GM18870 (cell line): ENCODE data around the gene ICAM1.
"Not testable (repeated sequence)": the region's sequence is repeated elsewhere in the genome, so short reads cannot be mapped to it uniquely, and the experiment has no call there.

ENCODE experiments used
- ATAC-seq: cut with Tn5 transposase; IDR thresholded peaks from one replicate; pipeline ENCODE4 v1.9.1; 2021; ENCODE audit warnings: moderate library complexity; ENCODE audit not compliant: unreplicated experiment

ICAM1 gene

DNA sequence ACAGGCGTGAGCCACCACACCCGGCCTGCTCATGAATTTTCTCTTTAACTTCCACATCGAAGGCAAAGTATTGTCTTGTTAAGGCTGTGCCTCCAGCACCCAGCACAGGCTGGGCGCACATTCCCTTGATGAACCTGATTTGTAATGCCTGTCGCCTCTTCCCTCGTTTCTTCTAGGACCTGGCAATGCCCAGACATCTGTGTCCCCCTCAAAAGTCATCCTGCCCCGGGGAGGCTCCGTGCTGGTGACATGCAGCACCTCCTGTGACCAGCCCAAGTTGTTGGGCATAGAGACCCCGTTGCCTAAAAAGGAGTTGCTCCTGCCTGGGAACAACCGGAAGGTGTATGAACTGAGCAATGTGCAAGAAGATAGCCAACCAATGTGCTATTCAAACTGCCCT lies 3.7 kb downstream of the ICAM1 start:
- no peak for ATAC-seq

DNA sequence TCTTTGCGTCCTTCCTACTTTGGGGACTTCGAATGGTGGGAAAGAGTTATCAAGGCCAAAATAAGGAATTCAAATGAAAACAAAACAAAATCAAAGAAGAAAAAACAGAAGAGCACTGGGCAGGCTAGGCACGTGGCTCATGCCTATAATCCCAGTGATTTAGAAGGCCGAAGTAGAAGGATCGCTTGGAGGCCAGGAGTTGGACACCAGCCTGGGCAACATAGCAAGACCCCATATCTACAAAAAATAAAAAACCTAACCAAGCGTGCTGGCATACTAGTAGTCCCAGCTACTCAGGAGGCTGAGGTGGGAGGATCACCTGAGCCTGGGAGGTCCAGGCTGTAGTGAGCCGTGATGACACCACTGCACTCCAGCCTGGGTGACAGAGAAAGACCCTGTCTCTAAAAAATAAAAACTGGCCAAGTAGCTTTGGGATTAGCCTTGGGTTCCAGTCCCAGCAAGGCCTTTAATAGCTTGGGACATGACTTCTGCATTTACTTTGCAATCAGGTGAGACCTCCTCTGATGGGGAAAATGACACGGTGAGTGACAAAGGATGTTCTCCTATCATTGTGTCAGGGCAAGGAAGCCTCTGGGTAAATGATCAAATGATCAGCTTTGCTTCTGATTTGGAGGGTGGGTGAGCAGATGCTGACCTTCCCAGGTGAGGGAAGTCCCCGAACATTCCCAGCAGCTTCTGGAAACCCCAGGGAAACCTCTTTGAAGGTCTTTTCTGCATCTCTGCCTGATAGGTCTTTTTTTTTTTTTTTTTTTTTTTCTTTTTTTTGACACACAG lies 7.1 kb downstream of the ICAM1 start:
- no peak for ATAC-seq

DNA sequence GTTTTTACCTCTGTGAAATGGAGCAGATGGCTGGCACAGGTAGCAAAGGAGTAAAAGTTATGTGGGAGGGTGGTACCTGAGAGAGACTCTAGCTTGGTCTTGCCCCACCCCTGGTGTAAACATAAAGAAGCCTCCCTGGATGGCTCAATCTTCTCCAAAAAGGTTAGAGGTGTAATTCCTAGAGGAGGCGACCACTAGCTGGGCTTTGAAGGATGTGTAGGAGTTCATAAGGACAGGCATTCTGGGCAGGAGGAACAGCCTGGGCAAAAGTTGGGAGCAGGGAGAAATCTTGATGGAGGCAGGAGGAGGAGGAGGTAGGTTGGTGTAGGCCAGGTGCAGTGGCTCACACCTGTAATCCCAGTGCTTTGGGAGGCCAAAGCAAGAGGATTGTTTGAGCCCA lies 8.0 kb downstream of the ICAM1 start:
- no peak for ATAC-seq

DNA sequence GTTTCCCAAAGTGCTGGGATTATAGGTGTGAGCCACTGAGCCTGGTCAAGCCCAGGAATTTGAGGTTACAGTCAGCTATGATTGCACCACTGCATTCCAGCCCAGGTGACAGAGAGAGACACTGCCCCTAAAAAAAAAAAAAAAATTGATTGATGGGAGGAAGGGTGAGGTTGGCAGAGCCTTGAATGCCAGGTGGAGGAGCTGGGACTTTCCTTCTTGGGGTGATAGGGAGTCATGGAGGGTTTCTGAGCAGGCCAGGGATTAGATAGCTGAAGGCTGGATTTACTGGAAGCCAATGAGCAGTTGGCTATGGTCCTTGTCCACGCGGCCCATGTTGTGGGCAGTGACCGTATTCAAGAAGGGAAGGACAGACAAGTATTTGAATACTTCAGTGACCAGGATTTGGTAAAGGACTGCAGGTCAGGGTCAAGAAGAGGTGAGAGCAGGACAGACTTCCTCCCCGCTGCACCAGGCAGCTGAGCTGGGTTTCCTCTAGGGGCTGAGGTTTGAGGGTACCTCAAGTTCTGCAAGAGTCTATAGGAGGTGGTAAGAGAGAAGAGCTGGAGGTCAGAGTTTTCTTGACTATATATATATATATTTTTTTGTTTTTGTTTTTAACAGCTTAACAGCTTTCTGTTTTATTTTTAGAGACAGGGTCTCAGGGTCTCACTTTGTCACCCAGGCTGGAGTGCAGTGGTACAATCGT lies 9.0 kb downstream of the ICAM1 start:
- no peak for ATAC-seq

DNA sequence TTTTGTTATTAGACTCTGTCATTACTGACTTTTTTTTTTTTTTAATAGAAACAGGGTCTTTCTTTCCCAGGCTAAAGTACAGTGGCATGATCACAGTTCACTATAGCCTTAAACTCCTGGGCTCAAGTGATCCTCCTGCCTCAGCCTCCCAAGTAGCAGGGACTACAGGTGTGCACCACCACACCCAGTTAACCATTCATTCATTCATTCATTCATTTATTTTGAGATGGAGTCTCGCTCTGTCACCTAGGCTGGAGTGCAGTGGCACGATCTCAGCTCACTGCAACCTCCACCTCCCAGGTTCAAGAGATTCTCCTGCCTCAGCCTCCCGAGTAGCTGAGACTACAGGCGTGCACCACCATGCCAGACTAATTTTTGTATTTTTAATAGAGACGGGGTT lies 11.1 kb downstream of the ICAM1 start:
- not testable (repeated sequence) for ATAC-seq

DNA sequence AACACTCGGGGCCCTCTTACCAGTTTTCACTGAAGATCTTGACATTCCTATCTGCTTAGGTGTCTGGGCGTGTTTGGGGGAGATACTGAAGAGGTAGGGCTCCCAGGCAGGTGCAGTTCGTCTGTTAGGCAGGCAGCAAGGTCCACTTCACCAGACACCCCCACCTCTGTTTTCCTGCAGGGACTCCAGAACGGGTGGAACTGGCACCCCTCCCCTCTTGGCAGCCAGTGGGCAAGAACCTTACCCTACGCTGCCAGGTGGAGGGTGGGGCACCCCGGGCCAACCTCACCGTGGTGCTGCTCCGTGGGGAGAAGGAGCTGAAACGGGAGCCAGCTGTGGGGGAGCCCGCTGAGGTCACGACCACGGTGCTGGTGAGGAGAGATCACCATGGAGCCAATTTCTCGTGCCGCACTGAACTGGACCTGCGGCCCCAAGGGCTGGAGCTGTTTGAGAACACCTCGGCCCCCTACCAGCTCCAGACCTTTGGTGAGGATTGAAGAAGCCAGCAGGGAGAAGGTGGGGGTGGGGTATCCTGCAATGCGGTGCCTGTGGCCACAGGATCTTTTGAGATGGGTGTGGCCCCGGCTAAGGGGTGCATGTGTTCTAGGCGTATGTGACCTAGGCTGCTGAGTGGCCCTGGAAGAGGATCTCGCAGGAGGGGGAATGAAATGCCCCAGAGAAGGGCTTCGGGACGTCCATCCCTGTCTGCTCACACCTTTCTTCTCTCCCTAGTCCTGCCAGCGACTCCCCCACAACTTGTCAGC lies 12.6 kb downstream of the ICAM1 start:
- no peak for ATAC-seq

DNA sequence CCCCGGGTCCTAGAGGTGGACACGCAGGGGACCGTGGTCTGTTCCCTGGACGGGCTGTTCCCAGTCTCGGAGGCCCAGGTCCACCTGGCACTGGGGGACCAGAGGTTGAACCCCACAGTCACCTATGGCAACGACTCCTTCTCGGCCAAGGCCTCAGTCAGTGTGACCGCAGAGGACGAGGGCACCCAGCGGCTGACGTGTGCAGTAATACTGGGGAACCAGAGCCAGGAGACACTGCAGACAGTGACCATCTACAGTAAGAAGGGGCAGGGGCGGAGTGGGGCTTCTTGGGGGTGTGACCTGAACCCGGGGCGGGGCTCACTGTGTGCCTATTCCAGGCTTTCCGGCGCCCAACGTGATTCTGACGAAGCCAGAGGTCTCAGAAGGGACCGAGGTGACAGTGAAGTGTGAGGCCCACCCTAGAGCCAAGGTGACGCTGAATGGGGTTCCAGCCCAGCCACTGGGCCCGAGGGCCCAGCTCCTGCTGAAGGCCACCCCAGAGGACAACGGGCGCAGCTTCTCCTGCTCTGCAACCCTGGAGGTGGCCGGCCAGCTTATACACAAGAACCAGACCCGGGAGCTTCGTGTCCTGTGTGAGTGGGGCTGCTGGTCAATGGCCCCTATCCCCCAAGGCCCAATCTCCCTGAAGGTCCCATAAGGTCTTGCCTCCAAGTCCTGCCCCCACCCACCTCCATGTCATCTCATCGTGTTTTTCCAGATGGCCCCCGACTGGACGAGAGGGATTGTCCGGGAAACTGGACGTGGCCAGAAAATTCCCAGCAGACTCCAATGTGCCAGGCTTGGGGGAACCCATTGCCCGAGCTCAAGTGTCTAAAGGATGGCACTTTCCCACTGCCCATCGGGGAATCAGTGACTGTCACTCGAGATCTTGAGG lies 13.4 kb downstream of the ICAM1 start:
- ATAC-seq, result no peak

DNA sequence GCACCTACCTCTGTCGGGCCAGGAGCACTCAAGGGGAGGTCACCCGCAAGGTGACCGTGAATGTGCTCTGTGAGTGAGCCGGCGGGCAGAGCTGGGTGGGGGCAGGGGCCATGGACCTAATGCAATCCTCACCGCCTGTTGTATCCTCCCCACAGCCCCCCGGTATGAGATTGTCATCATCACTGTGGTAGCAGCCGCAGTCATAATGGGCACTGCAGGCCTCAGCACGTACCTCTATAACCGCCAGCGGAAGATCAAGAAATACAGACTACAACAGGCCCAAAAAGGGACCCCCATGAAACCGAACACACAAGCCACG lies 14.0 kb downstream of the ICAM1 start:
- no peak for ATAC-seq

DNA sequence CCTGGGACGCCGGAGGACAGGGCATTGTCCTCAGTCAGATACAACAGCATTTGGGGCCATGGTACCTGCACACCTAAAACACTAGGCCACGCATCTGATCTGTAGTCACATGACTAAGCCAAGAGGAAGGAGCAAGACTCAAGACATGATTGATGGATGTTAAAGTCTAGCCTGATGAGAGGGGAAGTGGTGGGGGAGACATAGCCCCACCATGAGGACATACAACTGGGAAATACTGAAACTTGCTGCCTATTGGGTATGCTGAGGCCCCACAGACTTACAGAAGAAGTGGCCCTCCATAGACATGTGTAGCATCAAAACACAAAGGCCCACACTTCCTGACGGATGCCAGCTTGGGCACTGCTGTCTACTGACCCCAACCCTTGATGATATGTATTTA lies 14.5 kb downstream of the ICAM1 start:
- ATAC-seq, result no peak

DNA sequence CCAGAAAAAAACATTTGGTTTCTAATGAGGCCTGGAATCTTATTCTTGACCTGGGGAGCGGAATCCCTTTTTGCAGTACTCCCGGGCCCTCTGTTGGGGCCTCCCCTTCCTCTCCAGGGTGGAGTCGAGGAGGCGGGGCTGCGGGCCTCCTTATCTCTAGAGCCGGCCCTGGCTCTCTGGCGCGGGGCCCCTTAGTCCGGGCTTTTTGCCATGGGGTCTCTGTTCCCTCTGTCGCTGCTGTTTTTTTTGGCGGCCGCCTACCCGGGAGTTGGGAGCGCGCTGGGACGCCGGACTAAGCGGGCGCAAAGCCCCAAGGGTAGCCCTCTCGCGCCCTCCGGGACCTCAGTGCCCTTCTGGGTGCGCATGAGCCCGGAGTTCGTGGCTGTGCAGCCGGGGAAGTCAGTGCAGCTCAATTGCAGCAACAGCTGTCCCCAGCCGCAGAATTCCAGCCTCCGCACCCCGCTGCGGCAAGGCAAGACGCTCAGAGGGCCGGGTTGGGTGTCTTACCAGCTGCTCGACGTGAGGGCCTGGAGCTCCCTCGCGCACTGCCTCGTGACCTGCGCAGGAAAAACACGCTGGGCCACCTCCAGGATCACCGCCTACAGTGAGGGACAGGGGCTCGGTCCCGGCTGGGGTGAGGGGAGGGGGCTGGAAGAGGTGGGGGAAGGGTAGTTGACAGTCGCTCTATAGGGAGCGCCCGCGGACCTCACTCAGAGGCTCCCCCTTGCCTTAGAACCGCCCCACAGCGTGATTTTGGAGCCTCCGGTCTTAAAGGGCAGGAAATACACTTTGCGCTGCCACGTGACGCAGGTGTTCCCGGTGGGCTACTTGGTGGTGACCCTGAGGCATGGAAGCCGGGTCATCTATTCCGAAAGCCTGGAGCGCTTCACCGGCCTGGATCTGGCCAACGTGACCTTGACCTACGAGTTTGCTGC lies 16.1 kb downstream of the ICAM1 start, which contains the start of gene ICAM4:
ICAM4 (plus strand) TSS at position 153 of the 935 bp plus-strand sequence; CDS start at position 211, 58 bp downstream.
- no peak for ATAC-seq

DNA sequence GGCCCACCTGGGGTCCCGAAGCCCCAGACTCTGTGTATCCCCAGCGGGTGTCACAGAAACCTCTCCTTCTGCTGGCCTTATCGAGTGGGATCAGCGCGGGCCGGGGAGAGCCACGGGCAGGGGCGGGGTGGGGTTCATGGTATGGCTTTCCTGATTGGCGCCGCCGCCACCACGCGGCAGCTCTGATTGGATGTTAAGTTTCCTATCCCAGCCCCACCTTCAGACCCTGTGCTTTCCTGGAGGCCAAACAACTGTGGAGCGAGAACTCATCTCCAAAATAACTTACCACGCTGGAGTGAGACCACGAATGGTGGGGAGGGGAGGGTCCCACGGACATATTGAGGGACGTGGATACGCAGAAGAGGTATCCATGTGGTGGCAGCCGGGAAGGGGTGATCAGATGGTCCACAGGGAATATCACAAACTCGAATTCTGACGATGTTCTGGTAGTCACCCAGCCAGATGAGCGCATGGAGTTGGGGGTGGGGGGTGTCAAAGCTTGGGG lies 17.8 kb downstream of the ICAM1 start:
- ATAC-seq, result no peak

DNA sequence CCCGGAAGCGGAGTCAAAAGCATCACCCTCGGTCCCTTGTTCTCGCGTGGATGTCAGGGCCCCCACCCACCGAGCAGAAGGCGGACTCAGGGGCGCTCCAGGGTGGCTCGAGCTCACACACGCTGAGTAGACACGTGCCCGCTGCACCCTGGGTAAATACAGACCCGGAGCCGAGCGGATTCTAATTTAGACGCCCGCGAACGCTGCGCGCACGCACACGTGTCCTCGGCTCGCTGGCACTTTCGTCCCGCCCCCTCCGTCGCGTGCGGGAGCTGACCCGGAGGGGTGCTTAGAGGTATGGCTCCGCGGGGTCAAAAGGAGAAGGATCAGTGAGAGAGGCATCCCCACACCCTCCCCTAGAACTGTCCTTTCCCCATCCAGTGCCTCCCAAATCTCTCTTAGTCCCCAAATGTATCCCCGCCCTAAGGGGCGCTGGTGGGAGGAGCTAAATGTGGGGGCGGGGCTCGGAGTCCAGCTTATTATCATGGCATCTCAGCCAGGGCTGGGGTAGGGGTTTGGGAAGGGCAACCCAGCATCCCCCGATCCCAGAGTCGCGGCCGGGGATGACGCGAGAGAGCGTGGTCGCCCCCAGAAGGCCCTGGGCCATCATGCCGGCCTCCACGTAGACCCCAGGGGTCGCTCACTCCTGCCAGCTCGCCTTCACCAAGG lies 18.4 kb downstream of the ICAM1 start:
- ATAC-seq, result no peak

DNA sequence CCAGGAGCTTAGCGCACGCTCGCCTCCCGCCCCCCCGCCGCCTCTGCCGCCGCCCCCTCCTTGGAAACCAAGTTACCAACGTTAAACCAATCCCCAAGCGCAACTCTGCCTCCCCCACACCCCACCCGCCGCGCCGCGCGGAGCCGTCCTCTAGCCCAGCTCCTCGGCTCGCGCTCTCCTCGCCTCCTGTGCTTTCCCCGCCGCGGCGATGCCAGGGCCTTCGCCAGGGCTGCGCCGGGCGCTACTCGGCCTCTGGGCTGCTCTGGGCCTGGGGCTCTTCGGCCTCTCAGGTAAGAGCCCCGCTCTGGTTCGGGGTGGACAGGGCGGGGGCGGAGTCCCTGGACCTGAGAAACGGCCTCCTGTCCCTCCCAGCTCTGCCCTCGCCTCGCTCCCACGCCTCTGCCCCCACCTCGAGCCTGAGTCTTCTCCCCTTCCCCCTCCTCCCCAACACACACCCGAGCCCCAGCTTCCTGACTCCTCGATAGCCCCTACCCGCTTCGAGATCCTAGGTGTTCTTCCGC lies 19.0 kb downstream of the ICAM1 start, which contains the start of gene ICAM5:
ICAM5 (plus strand) TSS at position 117 of the 521 bp plus-strand sequence; CDS start at position 209, 92 bp downstream.
- no peak for ATAC-seq

DNA sequence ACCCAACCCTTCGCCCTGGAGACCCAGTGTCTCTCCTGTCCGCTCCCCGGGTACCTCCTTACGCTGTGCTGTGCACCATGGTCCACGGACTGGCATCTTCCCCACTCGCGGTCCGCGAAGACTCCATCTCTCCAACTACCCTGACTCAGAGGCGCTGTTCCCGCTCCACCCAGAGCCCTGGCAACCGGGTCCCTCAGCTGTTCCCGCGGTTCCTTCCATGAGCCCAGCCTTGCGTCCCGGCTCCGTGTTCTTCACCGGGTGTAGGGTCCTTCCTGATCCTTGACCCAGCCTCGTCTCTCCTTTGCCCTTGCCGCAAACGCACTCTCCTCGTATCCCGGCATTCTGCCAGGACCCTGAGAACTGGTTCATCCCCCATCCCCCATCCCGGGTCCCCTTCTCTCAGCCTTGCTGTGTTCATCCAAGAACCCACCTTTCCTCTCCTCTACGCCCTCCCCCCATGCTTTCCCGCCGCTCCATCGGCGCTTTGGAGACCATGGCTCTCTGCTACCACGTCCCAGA lies 19.5 kb downstream of the ICAM1 start:
- ATAC-seq, result no peak

DNA sequence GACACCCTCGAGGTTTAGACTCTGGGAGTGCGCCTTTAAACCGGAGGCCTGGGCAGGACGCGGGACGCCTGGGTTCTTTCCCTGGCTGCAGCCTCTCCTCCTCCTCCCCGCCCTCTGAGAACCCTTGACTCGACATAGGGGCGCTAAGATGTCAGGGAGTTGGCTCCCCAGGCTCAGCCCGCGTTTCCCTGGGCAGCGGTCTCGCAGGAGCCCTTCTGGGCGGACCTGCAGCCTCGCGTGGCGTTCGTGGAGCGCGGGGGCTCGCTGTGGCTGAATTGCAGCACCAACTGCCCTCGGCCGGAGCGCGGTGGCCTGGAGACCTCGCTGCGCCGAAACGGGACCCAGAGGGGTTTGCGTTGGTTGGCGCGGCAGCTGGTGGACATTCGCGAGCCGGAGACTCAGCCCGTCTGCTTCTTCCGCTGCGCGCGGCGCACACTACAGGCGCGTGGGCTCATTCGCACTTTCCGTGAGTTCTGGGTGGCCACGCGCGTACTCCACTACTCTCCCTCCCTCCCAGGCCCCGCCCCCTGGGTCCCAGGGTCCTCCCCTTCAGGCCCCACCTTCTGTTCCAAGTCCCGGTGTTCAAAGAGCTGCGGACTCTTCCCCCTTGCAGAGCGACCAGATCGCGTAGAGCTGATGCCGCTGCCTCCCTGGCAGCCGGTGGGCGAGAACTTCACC lies 20.1 kb downstream of the ICAM1 start:
- no peak for ATAC-seq

DNA sequence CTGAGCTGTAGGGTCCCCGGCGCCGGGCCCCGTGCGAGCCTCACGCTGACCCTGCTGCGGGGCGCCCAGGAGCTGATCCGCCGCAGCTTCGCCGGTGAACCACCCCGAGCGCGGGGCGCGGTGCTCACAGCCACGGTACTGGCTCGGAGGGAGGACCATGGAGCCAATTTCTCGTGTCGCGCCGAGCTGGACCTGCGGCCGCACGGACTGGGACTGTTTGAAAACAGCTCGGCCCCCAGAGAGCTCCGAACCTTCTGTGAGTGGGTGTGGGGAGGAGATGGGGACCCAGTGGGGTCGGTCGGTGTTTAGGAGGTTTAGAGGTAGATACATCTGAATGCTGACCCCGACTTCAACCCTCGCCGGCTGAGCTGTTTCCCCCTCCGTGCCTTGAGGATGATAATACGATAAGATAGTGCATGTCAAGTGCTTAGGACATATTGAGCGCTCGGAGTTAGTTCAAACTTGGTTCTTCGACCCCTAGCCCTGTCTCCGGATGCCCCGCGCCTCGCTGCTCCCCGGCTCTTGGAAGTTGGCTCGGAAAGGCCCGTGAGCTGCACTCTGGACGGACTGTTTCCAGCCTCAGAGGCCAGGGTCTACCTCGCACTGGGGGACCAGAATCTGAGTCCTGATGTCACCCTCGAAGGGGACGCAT lies 20.8 kb downstream of the ICAM1 start:
- ATAC-seq, result no peak

DNA sequence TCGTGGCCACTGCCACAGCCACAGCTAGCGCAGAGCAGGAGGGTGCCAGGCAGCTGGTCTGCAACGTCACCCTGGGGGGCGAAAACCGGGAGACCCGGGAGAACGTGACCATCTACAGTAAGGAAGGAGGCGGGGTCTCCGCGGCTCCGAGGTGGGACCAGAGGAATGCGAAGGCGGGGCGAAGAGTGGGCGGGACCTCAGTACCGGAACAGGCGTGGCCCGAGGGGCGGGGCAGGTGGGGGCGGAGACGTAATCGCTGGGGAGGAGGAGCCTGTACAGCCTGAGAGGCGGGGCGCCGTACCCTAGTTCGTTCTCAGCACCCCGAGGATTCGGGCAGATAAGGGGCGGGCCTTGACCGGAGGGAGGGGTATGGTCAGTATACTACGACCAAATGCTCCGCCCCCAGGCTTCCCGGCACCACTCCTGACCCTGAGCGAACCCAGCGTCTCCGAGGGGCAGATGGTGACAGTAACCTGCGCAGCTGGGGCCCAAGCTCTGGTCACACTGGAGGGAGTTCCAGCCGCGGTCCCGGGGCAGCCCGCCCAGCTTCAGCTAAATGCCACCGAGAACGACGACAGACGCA lies 21.4 kb downstream of the ICAM1 start:
- ATAC-seq, result no peak
